Midbrain (tissue), 1 donor: ENCODE results near the gene CYP11A1.
"Not testable (repeated sequence)": the region's sequence is repeated elsewhere in the genome, so short reads cannot be mapped to it uniquely, and the experiment has no call there.

ENCODE experiments used
- DNase-seq: peaks from one replicate; lab custom pipeline; 2025; lab: John Stamatoyannopoulos, UW

Gene CYP11A1

GRCh38 chr15:74374648-74375302, 7.3 kb upstream of the CYP11A1 start:
- no peak for DNase-seq

- DNase-seq, result peak; percentile 89
Measured at GRCh38 chr15:74373731-74374647, 6.5 kb upstream of the CYP11A1 start.

- no peak for DNase-seq
Measured at GRCh38 chr15:74373056-74373650, 5.7 kb upstream of the CYP11A1 start.

GRCh38 chr15:74370471-74370870, 3.0 kb upstream of the CYP11A1 start:
- no peak for DNase-seq

- no peak for DNase-seq
Measured at GRCh38 chr15:74369756-74370155, 2.3 kb upstream of the CYP11A1 start.

- DNase-seq, result no peak
Measured at GRCh38 chr15:74369084-74369745, 1.8 kb upstream of the CYP11A1 start.

GRCh38 chr15:74368121-74368520, 675 bp upstream of the CYP11A1 start:
- DNase-seq, result no peak

- DNase-seq, result no peak
Measured at GRCh38 chr15:74365598-74366445, 1.6 kb downstream of the CYP11A1 start.

- DNase-seq, result no peak
Measured at GRCh38 chr15:74364936-74365597, 2.4 kb downstream of the CYP11A1 start.

- no peak for DNase-seq
Measured at GRCh38 chr15:74362482-74362881, 5.0 kb downstream of the CYP11A1 start.

- DNase-seq, result not testable (repeated sequence)
Measured at GRCh38 chr15:74360855-74361254, 6.6 kb downstream of the CYP11A1 start.

- DNase-seq, result not testable (repeated sequence)
Measured at GRCh38 chr15:74359376-74359775, 8.1 kb downstream of the CYP11A1 start.

- DNase-seq, result not testable (repeated sequence)
Measured at GRCh38 chr15:74357514-74357913, 9.9 kb downstream of the CYP11A1 start.

GRCh38 chr15:74356050-74356449, 11.4 kb downstream of the CYP11A1 start:
- DNase-seq, result not testable (repeated sequence)

GRCh38 chr15:74353992-74354391, 13.5 kb downstream of the CYP11A1 start:
- not testable (repeated sequence) for DNase-seq

- DNase-seq, result no peak
Measured at GRCh38 chr15:74352393-74352910, 15.0 kb downstream of the CYP11A1 start.

- no peak for DNase-seq
Measured at GRCh38 chr15:74351670-74352069, 15.8 kb downstream of the CYP11A1 start.

GRCh38 chr15:74350295-74351275, 16.9 kb downstream of the CYP11A1 start:
- DNase-seq, result no peak

GRCh38 chr15:74349241-74349778, 18.1 kb downstream of the CYP11A1 start:
- DNase-seq, result no peak
